Measurements from ENCODE around the gene TGFBR2.

GRCh38 chr3:30632521-30632920, 26.1 kb downstream of the TGFBR2 start:
- TF ChIP-seq POLR2A (IDR thresholded peaks at IDR 0.05) (no peak), CTCF (IDR thresholded peaks at IDR 0.05) (no peak), EP300 (IDR thresholded peaks at IDR 0.05) (no peak)
